GM21526 (cell line): ENCODE measurements around the gene TEPSIN.

Source experiments
- ATAC-seq: cut with Tn5 transposase; IDR thresholded peaks from one replicate; pipeline ENCODE4 v1.9.1; 2021; ENCODE audit warnings: moderate library complexity; ENCODE audit not compliant: unreplicated experiment, low FRiP score

Gene TEPSIN

GRCh38 chr17:81271226-81271625, 32.4 kb upstream of the TEPSIN start:
- ATAC-seq, result no peak

GRCh38 chr17:81270279-81270678, 31.4 kb upstream of the TEPSIN start:
- no peak for ATAC-seq

GRCh38 chr17:81267390-81268067, 28.7 kb upstream of the TEPSIN start:
- ATAC-seq, result no peak

- no peak for ATAC-seq
Observed at GRCh38 chr17:81265576-81265975, 26.7 kb upstream of the TEPSIN start.

- ATAC-seq, result no peak
Observed at GRCh38 chr17:81264640-81265039, 25.8 kb upstream of the TEPSIN start.

- ATAC-seq, result no peak
Observed at GRCh38 chr17:81263371-81264181, 24.7 kb upstream of the TEPSIN start.

GRCh38 chr17:81261582-81262336, 22.9 kb upstream of the TEPSIN start:
- no peak for ATAC-seq

- ATAC-seq, result no peak
Observed at GRCh38 chr17:81261096-81261495, 22.2 kb upstream of the TEPSIN start.

GRCh38 chr17:81260641-81261040, 21.8 kb upstream of the TEPSIN start:
- no peak for ATAC-seq

- ATAC-seq, result no peak
Observed at GRCh38 chr17:81260171-81260570, 21.3 kb upstream of the TEPSIN start.

- no peak for ATAC-seq
Observed at GRCh38 chr17:81259058-81259605, 20.3 kb upstream of the TEPSIN start.

- no peak for ATAC-seq
Observed at GRCh38 chr17:81258292-81258691, 19.4 kb upstream of the TEPSIN start.

- no peak for ATAC-seq
Observed at GRCh38 chr17:81257533-81257932, 18.7 kb upstream of the TEPSIN start.

- ATAC-seq, result no peak
Observed at GRCh38 chr17:81256616-81257015, 17.8 kb upstream of the TEPSIN start.

- no peak for ATAC-seq
Observed at GRCh38 chr17:81254955-81255717, 16.3 kb upstream of the TEPSIN start.

GRCh38 chr17:81253358-81254131, 14.7 kb upstream of the TEPSIN start:
- ATAC-seq, result no peak

GRCh38 chr17:81252987-81253329, 14.1 kb upstream of the TEPSIN start:
- no peak for ATAC-seq

- no peak for ATAC-seq
Observed at GRCh38 chr17:81252326-81252986, 13.6 kb upstream of the TEPSIN start.

GRCh38 chr17:81251709-81252301, 12.9 kb upstream of the TEPSIN start:
- no peak for ATAC-seq
